H9 (cell line): ENCODE results near the gene TSPYL1. TPM values are rescaled to one million over a fixed set of nuclear protein-coding genes. Genes with fewer than 3 reads are reported as not detected.

Experiments used
- DNase-seq: peaks from one replicate; pipeline ENCODE4 v3.0.0-alpha.2; 2017
- H2AFZ ChIP-seq: one replicate; pipeline ENCODE4 v1.6.1; 2013; ENCODE audit warnings: mild to moderate bottlenecking, low read length, control low read depth, moderate library complexity
- H2AK5ac ChIP-seq: 2 replicates; pipeline ENCODE4 v1.6.1; 2013; ENCODE audit warnings: low read length, control low read depth, mixed read lengths; ENCODE audit not compliant: insufficient read length
- H2BK120ac ChIP-seq: one replicate; pipeline ENCODE4 v1.6.1; 2013; ENCODE audit warnings: low read depth, mild to moderate bottlenecking, low read length, control low read depth, inconsistent platforms; ENCODE audit not compliant: poor library complexity, severe bottlenecking
- H2BK12ac ChIP-seq: 2 replicates; pipeline ENCODE4 v1.6.1; 2013; ENCODE audit warnings: low read length, control low read depth, mixed read lengths, low read depth; ENCODE audit not compliant: insufficient read length
- H2BK15ac ChIP-seq: 2 replicates; pipeline ENCODE4 v1.6.1; 2013; ENCODE audit warnings: low read depth, low read length, control low read depth
- H2BK20ac ChIP-seq: one replicate; pipeline ENCODE4 v1.6.1; 2013; ENCODE audit warnings: low read depth, mild to moderate bottlenecking, low read length, control low read depth, inconsistent platforms; ENCODE audit not compliant: poor library complexity, severe bottlenecking
- H2BK5ac ChIP-seq: 2 replicates; pipeline ENCODE4 v1.6.1; 2013; ENCODE audit warnings: low read length, control low read depth, mixed read lengths; ENCODE audit not compliant: insufficient read length
- H3K14ac ChIP-seq: 2 replicates; pipeline ENCODE4 v1.6.1; 2013; ENCODE audit warnings: low read length, control low read depth; ENCODE audit not compliant: insufficient read depth
- H3K18ac ChIP-seq: 2 replicates; pipeline ENCODE4 v1.6.1; 2013; ENCODE audit warnings: low read depth, mild to moderate bottlenecking, mixed read lengths, low read length, control low read depth; ENCODE audit not compliant: insufficient read length
- H3K23ac ChIP-seq: 2 replicates; pipeline ENCODE4 v1.6.1; 2013; ENCODE audit warnings: low read length, control low read depth, mixed read lengths, low read depth; ENCODE audit not compliant: insufficient read length
- H3K23me2 ChIP-seq: 2 replicates; pipeline ENCODE4 v1.6.1; 2013; ENCODE audit warnings: low read depth, mild to moderate bottlenecking, mixed read lengths, low read length, control low read depth; ENCODE audit not compliant: insufficient read length, poor library complexity, severe bottlenecking
- H3K27ac ChIP-seq: 2 replicates; pipeline ENCODE4 v1.5.1; 2013; ENCODE audit warnings: low read length, control low read depth, mixed read lengths, low read depth; ENCODE audit not compliant: insufficient read length
- H3K27me3 ChIP-seq: 2 replicates; pipeline ENCODE4 v1.6.1; 2013; ENCODE audit warnings: low read length, control low read depth, inconsistent platforms; ENCODE audit not compliant: insufficient read depth
- H3K4ac ChIP-seq: 2 replicates; pipeline ENCODE4 v1.6.1; 2013; ENCODE audit warnings: low read depth, mild to moderate bottlenecking, control low read depth, inconsistent platforms, low read length, moderate library complexity
- H3K4me1 ChIP-seq: 2 replicates; pipeline ENCODE4 v1.6.1; 2013; ENCODE audit warnings: low read length, control low read depth, inconsistent platforms; ENCODE audit not compliant: insufficient read depth
- H3K4me2 ChIP-seq: 2 replicates; pipeline ENCODE4 v1.6.1; 2013; ENCODE audit warnings: low read length, control low read depth, mixed read lengths; ENCODE audit not compliant: insufficient read length, insufficient read depth
- H3K56ac ChIP-seq: 2 replicates; pipeline ENCODE4 v1.6.1; 2013; ENCODE audit warnings: low read depth, mild to moderate bottlenecking, mixed read lengths, low read length, control low read depth; ENCODE audit not compliant: insufficient read length
- H3K79me1 ChIP-seq: 2 replicates; pipeline ENCODE4 v1.6.1; 2013; ENCODE audit warnings: low read depth, mild to moderate bottlenecking, moderate library complexity, low read length, control low read depth, inconsistent platforms; ENCODE audit not compliant: insufficient read depth, poor library complexity, severe bottlenecking
- H3K79me2 ChIP-seq: 2 replicates; pipeline ENCODE4 v1.6.1; 2013; ENCODE audit warnings: low read length, control low read depth, inconsistent platforms; ENCODE audit not compliant: insufficient read depth
- H3K9ac ChIP-seq: 2 replicates; pipeline ENCODE4 v1.6.1; 2013; ENCODE audit warnings: low read length, control low read depth, mixed read lengths; ENCODE audit not compliant: insufficient read length; ENCODE audit errors: extremely low read depth
- H3K9me3 ChIP-seq: one replicate; pipeline ENCODE4 v1.6.1; 2013; ENCODE audit warnings: low read depth, low read length, inconsistent platforms; ENCODE audit not compliant: control insufficient read depth
- H3T11ph ChIP-seq: one replicate; pipeline ENCODE4 v1.6.1; 2013; ENCODE audit warnings: mild to moderate bottlenecking, low read length, control low read depth, inconsistent platforms
- H4K20me1 ChIP-seq: one replicate; pipeline ENCODE4 v1.6.1; 2013; ENCODE audit not compliant: control insufficient read depth, insufficient read length, insufficient read depth
- H4K5ac ChIP-seq: 2 replicates; pipeline ENCODE4 v1.6.1; 2013; ENCODE audit warnings: low read depth, mild to moderate bottlenecking, mixed read lengths, low read length, control low read depth; ENCODE audit not compliant: insufficient read length
- H4K8ac ChIP-seq: replicated peaks from 2 replicates; pipeline ENCODE4 v1.6.1; 2013; ENCODE audit warnings: low read length, control low read depth, mixed read lengths, low read depth; ENCODE audit not compliant: insufficient read length
- H4K91ac ChIP-seq: 2 replicates; pipeline ENCODE4 v1.6.1; 2013; ENCODE audit warnings: low read depth, mild to moderate bottlenecking, moderate library complexity, mixed read lengths, low read length, control low read depth; ENCODE audit not compliant: insufficient read length
- H3K27ac Mint-ChIP-seq, 3 experiments: 2 replicates in 2 of 3; 3 replicates in 1 of 3; pipeline ENCODE4 v1.8.0; 2020 to 2021; ENCODE audit warnings: mixed read lengths in 3 of 3, mild to moderate bottlenecking in 1 of 3, moderate library complexity in 1 of 3
- H3K27me3 Mint-ChIP-seq: 2 replicates; pipeline ENCODE4 v1.8.0; 2021; ENCODE audit warnings: low read depth, mild to moderate bottlenecking, moderate library complexity, mixed read lengths
- H3K36me3 Mint-ChIP-seq, 3 experiments: 2 replicates in 2 of 3; 3 replicates in 1 of 3; pipeline ENCODE4 v1.8.0; 2020 to 2021; ENCODE audit warnings: low read depth in 3 of 3, mixed read lengths in 3 of 3; ENCODE audit not compliant: insufficient read depth in 1 of 3
- H3K4me1 Mint-ChIP-seq, 2 experiments: 2 replicates each; pipeline ENCODE4 v1.8.0; 2020; ENCODE audit warnings: mixed read lengths in 2 of 2
- H3K4me3 Mint-ChIP-seq, 2 experiments: 2 replicates in 1 of 2; 3 replicates in 1 of 2; pipeline ENCODE4 v1.8.0; 2020 to 2021; ENCODE audit warnings: mild to moderate bottlenecking in 2 of 2, mixed read lengths in 2 of 2, moderate library complexity in 1 of 2
- H3K9me3 Mint-ChIP-seq, 2 experiments: 2 replicates in 1 of 2; 3 replicates in 1 of 2; pipeline ENCODE4 v1.8.0; 2020; ENCODE audit warnings: mild to moderate bottlenecking in 2 of 2, mixed read lengths in 2 of 2, moderate library complexity in 1 of 2
- CTCF ChIP-seq: fragments of 200-600 bp; sonication (generic); conservative IDR thresholded peaks from 3 replicates; pipeline ENCODE4 v1.8.0; 2021; ENCODE audit warnings: antibody characterized with exemption, mild to moderate bottlenecking
- WGBS: extraction: QIAGEN DNeasy Blood & Tissue Kit; methylation state at CpG from one replicate; pipeline ENCODE4 v1.1.7; 2013; ENCODE audit warnings: missing lambda C conversion rate, low lambda C conversion rate, mixed read lengths; ENCODE audit not compliant: insufficient read length; ENCODE audit errors: extremely low coverage; 5-methylcytosine and 5-hydroxymethylcytosine counted together
- total RNA-seq: library from RNA; stranded (reverse); gene quantifications from 2 replicates; pipeline ENCODE4 v1.2.1, GENCODE V29; 2021

The TSPYL1 gene
- total RNA-seq, 1 experiment from 2014 or later = 75.3 TPM

GRCh38 chr6:116289876-116290275 is 10.1 kb upstream of the TSPYL1 start:
- no peaks in the 10 kb centered on the region for H3K27me3 ChIP-seq
- no peak overlapping the region for H2BK20ac ChIP-seq

More at GRCh38 chr6:116289876-116290275, 10.1 kb upstream of the TSPYL1 start:
- Histone ChIP-seq H2AK5ac (no peak overlapping the region), H4K8ac (no peak overlapping the region), H3K27ac (no peak overlapping the region), H3K79me1 (no peaks in the 10 kb centered on the region), H3K4me2 (no peak overlapping the region), H3K56ac (no peak overlapping the region), H3K9me3 (no peaks in the 10 kb centered on the region), H3K23me2 (no peaks in the 10 kb centered on the region), H3K79me2 (no peaks in the 10 kb centered on the region), H3K9ac (no peak overlapping the region), H2BK15ac (no peak overlapping the region), H4K5ac (no peak overlapping the region), H3K18ac (no peak overlapping the region), H4K20me1 (no peaks in the 10 kb centered on the region), H3K4me1 (no peaks in the 10 kb centered on the region), H4K91ac (no peak overlapping the region), H2AFZ (no peak overlapping the region), H3T11ph (no peak overlapping the region), H2BK120ac (no peak overlapping the region), H3K23ac (no peak overlapping the region), H2BK12ac (no peak overlapping the region), H3K4ac (no peak overlapping the region), H3K14ac (no peak overlapping the region), H2BK5ac (no peak overlapping the region)
- no peak overlapping the region for H3K4me3 Mint-ChIP-seq
- H3K36me3 Mint-ChIP-seq = no peaks in the 10 kb centered on the region
- TF ChIP-seq CTCF = no peak
- H3K4me1 Mint-ChIP-seq = no peaks in the 10 kb centered on the region
- H3K27ac Mint-ChIP-seq = no peak overlapping the region
- H3K9me3 Mint-ChIP-seq = no peaks in the 10 kb centered on the region; a peak in 1 of 5 replicates
- DNase-seq = no peak
- H3K27me3 Mint-ChIP-seq = no peaks in the 10 kb centered on the region
- no CpG with 5 or more reads among the region's 2 CpGs for WGBS
